H9 (cell line): Measurements from ENCODE around the gene CCDC71. TPM values are rescaled to one million over a fixed set of nuclear protein-coding genes. Genes with fewer than 3 reads are reported as not detected.

Experiments
- DNase-seq: peaks from one replicate; pipeline ENCODE4 v3.0.0-alpha.2; 2017
- H2AFZ ChIP-seq: one replicate; pipeline ENCODE4 v1.6.1; 2013; ENCODE audit warnings: mild to moderate bottlenecking, low read length, control low read depth, moderate library complexity
- H2AK5ac ChIP-seq: 2 replicates; pipeline ENCODE4 v1.6.1; 2013; ENCODE audit warnings: low read length, control low read depth, mixed read lengths; ENCODE audit not compliant: insufficient read length
- H2BK120ac ChIP-seq: one replicate; pipeline ENCODE4 v1.6.1; 2013; ENCODE audit warnings: low read depth, mild to moderate bottlenecking, low read length, control low read depth, inconsistent platforms; ENCODE audit not compliant: poor library complexity, severe bottlenecking
- H2BK12ac ChIP-seq: 2 replicates; pipeline ENCODE4 v1.6.1; 2013; ENCODE audit warnings: low read length, control low read depth, mixed read lengths, low read depth; ENCODE audit not compliant: insufficient read length
- H2BK15ac ChIP-seq: 2 replicates; pipeline ENCODE4 v1.6.1; 2013; ENCODE audit warnings: low read depth, low read length, control low read depth
- H2BK20ac ChIP-seq: one replicate; pipeline ENCODE4 v1.6.1; 2013; ENCODE audit warnings: low read depth, mild to moderate bottlenecking, low read length, control low read depth, inconsistent platforms; ENCODE audit not compliant: poor library complexity, severe bottlenecking
- H2BK5ac ChIP-seq: 2 replicates; pipeline ENCODE4 v1.6.1; 2013; ENCODE audit warnings: low read length, control low read depth, mixed read lengths; ENCODE audit not compliant: insufficient read length
- H3K14ac ChIP-seq: 2 replicates; pipeline ENCODE4 v1.6.1; 2013; ENCODE audit warnings: low read length, control low read depth; ENCODE audit not compliant: insufficient read depth
- H3K18ac ChIP-seq: 2 replicates; pipeline ENCODE4 v1.6.1; 2013; ENCODE audit warnings: low read depth, mild to moderate bottlenecking, mixed read lengths, low read length, control low read depth; ENCODE audit not compliant: insufficient read length
- H3K23ac ChIP-seq: 2 replicates; pipeline ENCODE4 v1.6.1; 2013; ENCODE audit warnings: low read length, control low read depth, mixed read lengths, low read depth; ENCODE audit not compliant: insufficient read length
- H3K23me2 ChIP-seq: 2 replicates; pipeline ENCODE4 v1.6.1; 2013; ENCODE audit warnings: low read depth, mild to moderate bottlenecking, mixed read lengths, low read length, control low read depth; ENCODE audit not compliant: insufficient read length, poor library complexity, severe bottlenecking
- H3K27ac ChIP-seq: 2 replicates; pipeline ENCODE4 v1.5.1; 2013; ENCODE audit warnings: low read length, control low read depth, mixed read lengths, low read depth; ENCODE audit not compliant: insufficient read length
- H3K27me3 ChIP-seq: 2 replicates; pipeline ENCODE4 v1.6.1; 2013; ENCODE audit warnings: low read length, control low read depth, inconsistent platforms; ENCODE audit not compliant: insufficient read depth
- H3K4ac ChIP-seq: 2 replicates; pipeline ENCODE4 v1.6.1; 2013; ENCODE audit warnings: low read depth, mild to moderate bottlenecking, control low read depth, inconsistent platforms, low read length, moderate library complexity
- H3K4me1 ChIP-seq: 2 replicates; pipeline ENCODE4 v1.6.1; 2013; ENCODE audit warnings: low read length, control low read depth, inconsistent platforms; ENCODE audit not compliant: insufficient read depth
- H3K4me2 ChIP-seq: 2 replicates; pipeline ENCODE4 v1.6.1; 2013; ENCODE audit warnings: low read length, control low read depth, mixed read lengths; ENCODE audit not compliant: insufficient read length, insufficient read depth
- H3K56ac ChIP-seq: 2 replicates; pipeline ENCODE4 v1.6.1; 2013; ENCODE audit warnings: low read depth, mild to moderate bottlenecking, mixed read lengths, low read length, control low read depth; ENCODE audit not compliant: insufficient read length
- H3K79me1 ChIP-seq: 2 replicates; pipeline ENCODE4 v1.6.1; 2013; ENCODE audit warnings: low read depth, mild to moderate bottlenecking, moderate library complexity, low read length, control low read depth, inconsistent platforms; ENCODE audit not compliant: insufficient read depth, poor library complexity, severe bottlenecking
- H3K79me2 ChIP-seq: 2 replicates; pipeline ENCODE4 v1.6.1; 2013; ENCODE audit warnings: low read length, control low read depth, inconsistent platforms; ENCODE audit not compliant: insufficient read depth
- H3K9ac ChIP-seq: 2 replicates; pipeline ENCODE4 v1.6.1; 2013; ENCODE audit warnings: low read length, control low read depth, mixed read lengths; ENCODE audit not compliant: insufficient read length; ENCODE audit errors: extremely low read depth
- H3K9me3 ChIP-seq: one replicate; pipeline ENCODE4 v1.6.1; 2013; ENCODE audit warnings: low read depth, low read length, inconsistent platforms; ENCODE audit not compliant: control insufficient read depth
- H3T11ph ChIP-seq: one replicate; pipeline ENCODE4 v1.6.1; 2013; ENCODE audit warnings: mild to moderate bottlenecking, low read length, control low read depth, inconsistent platforms
- H4K20me1 ChIP-seq: one replicate; pipeline ENCODE4 v1.6.1; 2013; ENCODE audit not compliant: control insufficient read depth, insufficient read length, insufficient read depth
- H4K5ac ChIP-seq: 2 replicates; pipeline ENCODE4 v1.6.1; 2013; ENCODE audit warnings: low read depth, mild to moderate bottlenecking, mixed read lengths, low read length, control low read depth; ENCODE audit not compliant: insufficient read length
- H4K8ac ChIP-seq: replicated peaks from 2 replicates; pipeline ENCODE4 v1.6.1; 2013; ENCODE audit warnings: low read length, control low read depth, mixed read lengths, low read depth; ENCODE audit not compliant: insufficient read length
- H4K91ac ChIP-seq: 2 replicates; pipeline ENCODE4 v1.6.1; 2013; ENCODE audit warnings: low read depth, mild to moderate bottlenecking, moderate library complexity, mixed read lengths, low read length, control low read depth; ENCODE audit not compliant: insufficient read length
- H3K27ac Mint-ChIP-seq, 3 experiments: 2 replicates in 2 of 3; 3 replicates in 1 of 3; pipeline ENCODE4 v1.8.0; 2020 to 2021; ENCODE audit warnings: mixed read lengths in 3 of 3, mild to moderate bottlenecking in 1 of 3, moderate library complexity in 1 of 3
- H3K27me3 Mint-ChIP-seq: 2 replicates; pipeline ENCODE4 v1.8.0; 2021; ENCODE audit warnings: low read depth, mild to moderate bottlenecking, moderate library complexity, mixed read lengths
- H3K36me3 Mint-ChIP-seq, 3 experiments: 2 replicates in 2 of 3; 3 replicates in 1 of 3; pipeline ENCODE4 v1.8.0; 2020 to 2021; ENCODE audit warnings: low read depth in 3 of 3, mixed read lengths in 3 of 3; ENCODE audit not compliant: insufficient read depth in 1 of 3
- H3K4me1 Mint-ChIP-seq, 2 experiments: 2 replicates each; pipeline ENCODE4 v1.8.0; 2020; ENCODE audit warnings: mixed read lengths in 2 of 2
- H3K4me3 Mint-ChIP-seq, 2 experiments: 2 replicates in 1 of 2; 3 replicates in 1 of 2; pipeline ENCODE4 v1.8.0; 2020 to 2021; ENCODE audit warnings: mild to moderate bottlenecking in 2 of 2, mixed read lengths in 2 of 2, moderate library complexity in 1 of 2
- H3K9me3 Mint-ChIP-seq, 2 experiments: 2 replicates in 1 of 2; 3 replicates in 1 of 2; pipeline ENCODE4 v1.8.0; 2020; ENCODE audit warnings: mild to moderate bottlenecking in 2 of 2, mixed read lengths in 2 of 2, moderate library complexity in 1 of 2
- WGBS: extraction: QIAGEN DNeasy Blood & Tissue Kit; methylation state at CpG from one replicate; pipeline ENCODE4 v1.1.7; 2013; ENCODE audit warnings: missing lambda C conversion rate, low lambda C conversion rate, mixed read lengths; ENCODE audit not compliant: insufficient read length; ENCODE audit errors: extremely low coverage; 5-methylcytosine and 5-hydroxymethylcytosine counted together
- long read RNA-seq: library from polyadenylated mRNA; unstranded; transcript quantifications from one replicate; pipeline ENCODE4 v2.0.0, GENCODE V29; 2020
- total RNA-seq: library from RNA; stranded (reverse); gene quantifications from 2 replicates; pipeline ENCODE4 v1.2.1, GENCODE V29; 2021
- TF ChIP-seq, protein P1 (sequence below): fragments of 200-600 bp; sonication (generic); conservative IDR thresholded peaks from 3 replicates; pipeline ENCODE4 v1.8.0; 2021; ENCODE audit warnings: antibody characterized with exemption, mild to moderate bottlenecking

Gene CCDC71
- 26.1 and 27.6 TPM in 2 replicates for total RNA-seq
- long read RNA-seq, partial matches to known transcripts: 2 of 6 reads
- long read RNA-seq, other reads (novel, unspliced or antisense): 1 of 6 reads

DNA sequence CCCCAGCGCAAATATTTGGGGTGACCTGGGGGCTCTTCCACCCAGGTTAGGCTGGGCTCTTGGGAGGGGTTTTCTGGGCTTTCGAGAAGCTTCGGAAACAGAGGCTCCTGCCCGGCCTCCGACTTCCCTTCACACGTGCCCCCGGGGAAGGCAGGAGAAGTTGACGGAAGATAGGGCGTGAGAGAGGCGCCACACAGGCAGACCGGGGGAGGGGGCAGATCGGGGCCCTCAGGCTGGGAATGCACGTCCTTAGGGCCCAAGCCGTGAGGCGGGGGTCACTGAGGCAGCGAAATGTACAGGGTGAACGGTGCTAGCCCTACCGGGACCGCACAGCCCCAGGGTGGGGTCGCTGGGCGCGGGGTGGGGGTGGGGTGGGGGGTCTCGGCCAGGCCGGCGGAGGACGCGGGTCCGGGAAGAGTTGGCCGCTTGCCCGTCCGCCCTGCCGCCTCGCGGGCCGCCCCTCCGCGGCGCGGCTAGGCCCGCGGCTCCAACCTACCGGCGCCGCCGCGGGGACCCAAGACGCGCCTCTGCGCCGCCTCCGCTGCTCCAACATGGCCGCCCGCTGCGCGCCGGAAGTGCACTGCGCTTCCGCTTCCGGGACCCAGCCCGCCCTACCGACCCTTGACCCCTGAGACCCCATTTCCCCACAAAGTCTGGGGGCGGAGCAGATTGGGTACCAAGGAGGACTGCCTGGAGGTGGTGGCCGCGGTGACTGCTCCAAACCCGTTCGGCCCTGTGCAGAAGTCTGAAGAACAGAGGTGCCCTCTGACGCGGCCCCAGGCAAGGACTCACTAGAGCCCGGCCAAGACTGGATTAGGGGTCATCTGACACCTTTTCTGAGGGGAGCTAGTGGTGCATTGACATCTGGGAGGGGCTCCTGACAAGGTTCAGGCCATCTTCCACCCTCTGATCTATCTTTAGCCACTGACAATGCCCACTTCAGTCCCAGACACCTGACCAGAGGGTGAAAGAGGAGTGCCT is at the start of gene CCDC71:
CCDC71 (minus strand) TSS at position 561 of the 981 bp plus-strand sequence. CDS start 2,123 bp downstream, outside the sequence.
- Histone ChIP-seq H2BK12ac (no peak within 1 kb of the TSS), H3K18ac (peak within 1 kb of the TSS; percentile 79), H4K20me1 (no peaks in the 10 kb centered on the region), H4K91ac (no peak within 1 kb of the TSS), H3K4ac (no peak within 1 kb of the TSS; the same call in 1 of the 2 replicates), H2AFZ (no peak within 1 kb of the TSS), H3K79me1 (no peaks in the 10 kb centered on the region), H2BK120ac (no peak within 1 kb of the TSS), H3K4me2 (peak within 1 kb of the TSS; percentile 86), H2AK5ac (no peak within 1 kb of the TSS), H4K8ac (peak within 1 kb of the TSS; percentile 74), H3K56ac (no peak within 1 kb of the TSS), H3K4me1 (peaks cover 4% of the 10 kb centered on the region; the same call in 1 of the 2 replicates), H4K5ac (peak within 1 kb of the TSS; percentile 6), H3T11ph (no peak within 1 kb of the TSS), H3K23ac (no peak within 1 kb of the TSS), H3K23me2 (peaks cover 15% of the 10 kb centered on the region), H2BK20ac (no peak within 1 kb of the TSS), H3K14ac (peak within 1 kb of the TSS; percentile 83), H3K9ac (peak within 1 kb of the TSS; percentile 90), H2BK5ac (no peak within 1 kb of the TSS), H3K27ac (no peak within 1 kb of the TSS), H3K79me2 (no peaks in the 10 kb centered on the region; the same call in 1 of the 2 replicates), H3K27me3 (no peaks in the 10 kb centered on the region), H2BK15ac (0 out of 2 replicates have a peak within 1 kb of the TSS, but pooled peaks have one; percentile 42), H3K9me3 (no peaks in the 10 kb centered on the region)
- H3K27ac Mint-ChIP-seq: peak within 1 kb of the TSS; percentile 40 to 88 (median 65); a peak in 4 of 7 replicates
- no peaks in the 10 kb centered on the region; a peak in 1 of 5 replicates for H3K9me3 Mint-ChIP-seq
- WGBS: no CpG with 5 or more reads among the region's 69 CpGs
- peak; percentile 79 for DNase-seq
- peaks cover 28% of the 10 kb centered on the region for H3K27me3 Mint-ChIP-seq
- peaks cover 15 to 18% (median 16%) of the 10 kb centered on the region in 3 experiments for H3K36me3 Mint-ChIP-seq
- H3K4me3 Mint-ChIP-seq: peak within 1 kb of the TSS; percentile 92 to 95
- TF ChIP-seq, protein P1, sequence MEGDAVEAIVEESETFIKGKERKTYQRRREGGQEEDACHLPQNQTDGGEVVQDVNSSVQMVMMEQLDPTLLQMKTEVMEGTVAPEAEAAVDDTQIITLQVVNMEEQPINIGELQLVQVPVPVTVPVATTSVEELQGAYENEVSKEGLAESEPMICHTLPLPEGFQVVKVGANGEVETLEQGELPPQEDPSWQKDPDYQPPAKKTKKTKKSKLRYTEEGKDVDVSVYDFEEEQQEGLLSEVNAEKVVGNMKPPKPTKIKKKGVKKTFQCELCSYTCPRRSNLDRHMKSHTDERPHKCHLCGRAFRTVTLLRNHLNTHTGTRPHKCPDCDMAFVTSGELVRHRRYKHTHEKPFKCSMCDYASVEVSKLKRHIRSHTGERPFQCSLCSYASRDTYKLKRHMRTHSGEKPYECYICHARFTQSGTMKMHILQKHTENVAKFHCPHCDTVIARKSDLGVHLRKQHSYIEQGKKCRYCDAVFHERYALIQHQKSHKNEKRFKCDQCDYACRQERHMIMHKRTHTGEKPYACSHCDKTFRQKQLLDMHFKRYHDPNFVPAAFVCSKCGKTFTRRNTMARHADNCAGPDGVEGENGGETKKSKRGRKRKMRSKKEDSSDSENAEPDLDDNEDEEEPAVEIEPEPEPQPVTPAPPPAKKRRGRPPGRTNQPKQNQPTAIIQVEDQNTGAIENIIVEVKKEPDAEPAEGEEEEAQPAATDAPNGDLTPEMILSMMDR: no peak
- H3K4me1 Mint-ChIP-seq: peaks cover 17 to 23% of the 10 kb centered on the region in 2 experiments
